ENCODE measurements around the gene FAF1. TPM values are rescaled to one million over a fixed set of nuclear protein-coding genes. Genes with fewer than 3 reads are reported as not detected.
A peak's percentile ranks its signal among the peaks of the same experiment; 100 is the strongest.
"Not testable (repeated sequence)": the region's sequence is repeated elsewhere in the genome, so short reads cannot be mapped to it uniquely, and the experiment has no call there.

FAF1 gene
- total RNA-seq, 1 experiment from 2014 or later: 114 TPM

DNA sequence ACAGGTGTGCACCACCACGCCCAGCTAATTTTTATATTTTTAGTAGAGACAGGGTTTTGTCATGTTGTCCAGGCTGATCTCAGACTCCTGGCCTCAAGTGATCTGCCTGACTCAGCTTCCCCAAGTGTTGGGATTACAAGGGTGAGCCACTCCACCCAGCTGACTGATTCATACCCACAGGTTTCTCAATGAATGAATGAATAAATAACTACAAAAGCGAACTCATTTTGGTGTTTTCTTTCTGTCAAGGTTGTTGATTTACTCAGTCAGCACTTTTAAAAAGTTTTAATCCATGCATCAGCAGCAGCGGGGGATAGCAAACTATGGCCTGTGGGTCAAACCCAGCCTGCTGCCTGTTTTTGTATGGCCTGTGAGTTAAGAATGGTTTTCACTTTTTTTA is 217.5 kb downstream of the FAF1 start:
- in situ Hi-C loops (cut with HindIII; ENCODE audit: low sequenced_read_pairs): no loop called here

DNA sequence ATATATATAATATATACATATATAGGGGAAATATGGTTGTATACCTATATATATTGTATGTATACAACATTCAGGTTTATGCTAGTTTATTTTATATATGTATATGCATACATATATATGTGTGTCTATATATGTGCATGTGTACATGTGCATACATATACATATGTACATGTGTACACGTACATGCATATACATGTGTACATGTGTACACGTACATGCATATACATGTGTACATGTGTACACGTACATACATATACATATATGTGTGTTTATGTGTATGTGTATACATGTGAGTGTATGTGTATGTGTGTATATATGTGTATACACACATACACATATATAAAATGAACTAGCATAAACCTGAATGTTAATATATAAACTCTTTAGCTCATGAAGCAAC is 220.9 kb downstream of the FAF1 start:
- DNase-seq (ENCODE audit: low spot score): no peak
- in situ Hi-C loops (cut with HindIII; ENCODE audit: low sequenced_read_pairs): no loop called here

More for the DNA sequence above, 217.5 kb downstream of the FAF1 start:
- DNase-seq (ENCODE audit: low spot score): no peak

DNA sequence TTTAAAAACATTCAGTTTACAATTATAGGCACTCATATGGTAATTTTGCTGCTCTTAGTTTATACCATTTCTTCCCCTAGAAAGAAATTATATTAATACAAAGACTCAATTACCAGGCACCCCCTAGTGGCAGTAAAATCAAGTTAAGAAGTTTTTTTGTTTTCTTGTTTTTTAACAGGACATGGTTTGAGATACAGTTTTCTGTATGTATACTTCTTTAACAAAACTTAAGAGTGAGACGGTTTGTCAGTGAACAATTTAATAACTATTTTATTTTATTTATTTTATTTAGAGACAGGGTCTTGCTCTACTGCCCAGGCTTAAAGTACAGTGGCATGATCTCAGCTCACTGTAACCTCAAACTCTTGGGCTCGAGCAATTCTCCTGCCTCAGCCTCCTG is 224.6 kb downstream of the FAF1 start:
- DNase-seq (ENCODE audit: low spot score): peak; percentile 12
- in situ Hi-C loops (cut with HindIII; ENCODE audit: low sequenced_read_pairs): no loop called here

DNA sequence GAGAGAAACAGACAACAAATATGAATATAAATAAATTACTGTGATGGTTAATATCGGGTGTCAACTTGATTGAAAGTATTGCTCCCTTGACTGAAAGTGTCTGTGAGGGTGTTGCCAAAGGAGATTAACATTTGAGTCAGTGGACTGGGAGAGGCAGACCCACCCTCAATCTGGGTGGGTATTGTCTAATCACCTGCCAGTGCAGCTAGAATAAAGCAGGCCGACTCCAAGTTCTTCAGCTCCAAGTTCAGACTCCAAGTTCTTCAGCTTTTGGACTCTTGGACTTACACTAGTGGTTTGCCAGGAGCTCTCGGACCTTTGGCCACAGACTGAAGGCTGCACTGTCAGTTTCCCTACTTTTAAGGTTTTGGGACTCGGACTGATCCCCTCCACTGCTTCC is 232.5 kb downstream of the FAF1 start:
- in situ Hi-C loops (cut with HindIII; ENCODE audit: low sequenced_read_pairs); DNase-seq (ENCODE audit: low spot score): not testable (repeated sequence)

DNA sequence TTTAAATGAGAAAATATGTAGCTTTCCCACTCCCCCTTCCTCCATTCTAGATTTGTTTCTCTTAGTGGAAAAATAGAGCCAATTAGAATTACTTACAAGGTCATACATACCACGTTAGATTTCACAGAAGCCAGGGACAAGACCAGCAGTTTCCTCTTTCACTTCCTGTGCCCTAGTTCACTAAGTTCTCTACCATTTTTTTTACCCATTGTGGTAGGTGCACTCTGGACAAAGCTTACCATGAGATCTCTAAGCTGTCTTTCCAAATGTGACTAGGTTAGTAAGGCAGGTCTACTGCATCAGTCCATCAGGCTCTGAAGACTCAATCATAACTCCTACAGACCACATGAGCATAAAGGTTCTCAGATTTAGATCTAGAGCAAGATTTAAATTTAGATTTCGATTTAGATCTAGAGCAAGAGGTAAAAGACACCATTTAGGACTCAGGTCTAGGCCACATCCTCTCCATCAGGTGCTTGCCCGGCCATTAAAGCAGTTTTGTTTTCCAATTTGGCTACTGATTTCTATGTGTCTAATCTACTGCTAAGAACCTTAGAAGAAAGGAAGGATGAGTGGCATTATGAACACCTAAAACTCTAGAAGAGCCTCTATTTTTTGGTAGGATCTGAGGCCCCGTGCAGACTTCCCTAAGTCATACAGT is 235.3 kb downstream of the FAF1 start:
- in situ Hi-C loops (cut with HindIII; ENCODE audit: low sequenced_read_pairs): no loop called here
- DNase-seq (ENCODE audit: low spot score): no peak

DNA sequence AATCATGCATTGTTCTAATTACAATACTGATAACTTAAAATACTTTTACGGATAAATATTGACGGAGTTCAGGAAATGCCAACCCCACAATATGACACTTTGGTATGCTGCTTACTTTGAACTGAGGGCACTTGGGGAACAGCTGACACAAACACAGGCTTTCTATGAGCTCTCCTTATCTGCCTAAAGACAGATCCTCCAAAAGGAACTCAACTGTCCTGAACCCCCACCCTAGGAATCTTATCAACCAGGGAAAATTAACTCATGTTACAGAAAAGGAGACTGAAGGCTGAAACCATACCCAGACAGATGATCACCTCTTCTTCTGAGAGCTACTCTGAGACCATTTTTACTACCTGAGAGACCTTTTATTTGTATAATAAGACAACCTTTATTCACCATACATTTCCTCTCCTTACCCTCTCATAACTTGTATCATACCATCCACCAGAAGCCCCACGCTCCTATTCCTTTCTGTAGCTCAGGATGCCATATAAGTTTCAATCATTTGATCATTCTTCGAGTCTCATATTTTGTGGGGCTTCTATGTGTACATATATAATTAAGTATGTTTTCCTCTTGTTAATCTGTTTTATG is 239.5 kb downstream of the FAF1 start:
- no peak for DNase-seq (ENCODE audit: low spot score)
- in situ Hi-C loops (cut with HindIII; ENCODE audit: low sequenced_read_pairs): no loop called here

DNA sequence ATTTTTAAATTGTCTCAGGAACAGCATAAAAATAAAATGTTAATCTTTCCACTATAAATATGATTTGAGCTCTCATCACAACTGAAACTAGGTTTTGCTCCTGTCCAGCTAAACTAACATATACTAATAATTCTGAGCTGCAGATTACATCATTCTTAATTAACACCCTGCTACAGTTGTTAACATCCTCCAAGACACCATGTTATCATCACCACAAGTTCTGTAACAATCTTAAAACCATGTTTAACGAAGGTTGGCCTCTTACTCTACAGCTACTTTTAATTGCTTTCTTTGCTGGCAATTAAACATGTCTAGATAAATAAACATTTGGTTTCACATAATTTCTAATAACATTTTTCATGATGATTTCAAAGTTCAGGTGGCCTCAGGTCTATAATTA is 240.9 kb downstream of the FAF1 start:
- in situ Hi-C loops (cut with HindIII; ENCODE audit: low sequenced_read_pairs): no loop called here
- DNase-seq (ENCODE audit: low spot score): no peak

DNA sequence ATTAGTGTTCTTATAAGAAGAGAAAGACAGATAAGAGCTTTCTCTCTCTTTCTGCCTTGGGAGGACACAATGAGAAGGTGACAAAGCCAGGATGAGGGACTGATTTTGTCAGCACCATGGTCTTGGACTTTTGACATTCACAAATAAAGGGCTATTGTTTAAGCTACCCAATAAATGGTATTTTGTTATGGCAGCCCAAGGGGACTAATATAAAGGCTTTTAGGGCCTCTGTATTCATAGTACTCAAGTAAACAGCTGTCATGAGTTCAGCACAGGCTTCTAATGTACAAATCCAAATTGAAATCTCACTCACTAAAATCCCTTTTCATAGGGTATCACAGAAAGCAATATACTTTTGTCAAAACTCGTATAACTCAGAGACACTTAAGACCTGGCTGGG is 242.7 kb downstream of the FAF1 start:
- DNase-seq (ENCODE audit: low spot score): no peak
- in situ Hi-C loops (cut with HindIII; ENCODE audit: low sequenced_read_pairs): no loop called here

DNA sequence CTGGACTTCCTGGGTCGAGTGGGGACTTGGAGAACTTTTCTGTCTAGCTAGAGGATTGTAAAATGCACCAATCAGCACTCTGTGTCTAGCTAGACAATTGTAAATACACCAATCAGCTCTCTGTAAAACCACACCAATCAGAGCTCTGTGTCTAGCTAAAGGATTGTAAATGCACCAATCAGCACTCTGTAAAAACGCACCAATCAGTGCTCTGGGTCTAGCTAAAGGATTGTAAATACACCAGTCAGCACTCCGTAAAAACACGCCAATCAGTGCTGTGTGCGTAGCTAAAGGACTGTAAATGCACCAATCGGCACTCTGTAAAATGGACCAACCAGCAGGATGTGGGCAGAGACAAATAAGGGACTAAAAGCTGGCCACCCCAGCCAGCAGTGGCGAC is 243.6 kb downstream of the FAF1 start:
- DNase-seq (ENCODE audit: low spot score); in situ Hi-C loops (cut with HindIII; ENCODE audit: low sequenced_read_pairs): not testable (repeated sequence)

DNA sequence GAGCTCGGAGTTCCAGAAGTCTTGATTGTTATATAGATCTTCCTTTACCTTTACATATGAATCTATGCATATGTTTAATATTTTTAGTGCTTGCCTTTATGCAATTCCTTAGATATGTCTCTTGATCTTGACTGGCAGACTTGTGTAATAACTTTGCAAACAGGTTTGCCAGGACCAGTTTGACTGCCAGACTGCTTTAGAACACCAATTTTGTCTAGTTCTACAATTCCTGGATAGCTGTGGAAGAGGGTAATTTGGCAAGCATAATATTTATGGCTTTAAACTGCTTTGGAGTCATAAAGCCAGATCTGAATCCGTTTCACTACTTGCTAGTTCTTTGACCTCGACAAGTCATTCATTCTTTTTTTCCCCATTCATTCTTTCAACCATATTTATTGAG is 250.0 kb downstream of the FAF1 start:
- in situ Hi-C loops (cut with HindIII; ENCODE audit: low sequenced_read_pairs): no loop called here
- no peak for DNase-seq (ENCODE audit: low spot score)

DNA sequence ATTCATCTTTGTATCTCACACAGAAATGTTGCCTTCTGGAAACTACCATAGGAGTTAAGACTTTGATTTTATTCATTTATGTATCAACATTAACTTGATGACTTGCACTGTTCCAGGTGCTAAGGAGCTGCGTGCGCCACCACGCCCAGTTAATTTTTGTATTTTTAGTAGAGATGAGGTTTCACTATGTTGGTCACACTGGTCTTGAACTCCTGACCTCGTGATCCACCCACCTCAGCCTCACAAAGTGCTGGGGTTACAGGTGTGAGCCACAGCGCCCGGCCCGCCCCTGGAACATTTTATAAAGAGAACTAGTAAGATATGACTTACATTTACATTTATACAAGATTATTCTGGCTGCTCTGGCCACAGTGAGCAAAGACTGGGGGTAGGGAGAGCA is 252.2 kb downstream of the FAF1 start:
- no peak for DNase-seq (ENCODE audit: low spot score)
- in situ Hi-C loops (cut with HindIII; ENCODE audit: low sequenced_read_pairs): no loop called here

DNA sequence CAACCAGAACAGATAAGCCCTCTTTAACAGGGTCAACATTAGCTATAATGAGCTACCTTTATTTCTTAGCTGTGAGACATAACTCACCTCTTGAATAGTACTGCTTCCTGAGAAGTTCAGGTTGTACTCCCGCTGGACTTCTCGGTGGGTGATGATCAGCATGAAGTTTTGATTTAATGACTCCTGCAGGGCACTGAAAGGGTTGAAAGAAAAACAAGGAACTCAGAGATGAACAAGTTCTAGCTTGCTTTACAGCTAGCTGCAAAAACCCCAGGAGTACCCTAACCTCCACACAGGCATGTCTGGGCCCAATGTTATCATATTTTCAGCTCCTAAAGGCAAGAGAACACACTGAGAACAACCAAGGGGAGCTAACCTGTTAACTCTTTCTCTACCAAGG is 254.4 kb downstream of the FAF1 start:
- in situ Hi-C loops (cut with HindIII; ENCODE audit: low sequenced_read_pairs): no loop called here
- DNase-seq (ENCODE audit: low spot score): peak; percentile 27

DNA sequence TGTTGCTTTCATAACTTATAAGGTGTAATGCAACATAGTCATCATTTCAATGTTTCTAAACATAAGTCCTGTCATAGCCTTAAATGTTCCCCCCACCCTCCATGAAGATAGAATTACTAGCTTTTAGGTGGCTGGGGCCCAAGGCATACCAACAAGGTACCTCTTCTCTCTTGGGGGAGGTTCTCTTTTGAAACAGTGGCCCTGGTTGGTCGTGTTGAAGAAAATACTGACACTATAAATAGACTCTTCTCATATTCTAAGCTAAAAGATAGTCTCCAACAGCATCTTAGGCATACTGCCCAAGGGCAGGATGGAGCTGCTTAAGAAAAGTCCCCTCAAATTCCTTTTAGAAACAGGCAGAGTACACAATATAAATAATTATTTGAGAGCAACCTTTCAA is 255.0 kb downstream of the FAF1 start:
- peak; percentile 28 for DNase-seq (ENCODE audit: low spot score)
- in situ Hi-C loops (cut with HindIII; ENCODE audit: low sequenced_read_pairs): no loop called here

DNA sequence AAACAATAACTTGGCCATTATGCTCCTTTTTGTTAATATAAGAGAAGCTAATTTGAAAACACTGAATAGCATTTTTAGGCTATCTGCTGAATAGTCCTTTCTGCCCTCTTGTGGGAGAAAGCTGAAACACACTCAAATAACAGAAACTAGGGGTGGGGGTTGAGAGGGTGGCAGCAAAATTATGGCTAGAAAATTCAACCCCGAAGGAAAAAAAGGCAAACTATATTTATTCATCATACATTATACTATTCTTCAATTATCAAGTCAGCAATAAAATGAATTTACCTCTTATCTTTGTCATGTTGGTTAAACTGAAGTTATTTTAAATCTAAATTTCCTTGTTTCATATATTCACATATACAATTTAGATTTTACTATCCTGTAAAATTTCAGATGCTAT is 255.9 kb downstream of the FAF1 start:
- in situ Hi-C loops (cut with HindIII; ENCODE audit: low sequenced_read_pairs): no loop called here
- DNase-seq (ENCODE audit: low spot score): peak; percentile 61

DNA sequence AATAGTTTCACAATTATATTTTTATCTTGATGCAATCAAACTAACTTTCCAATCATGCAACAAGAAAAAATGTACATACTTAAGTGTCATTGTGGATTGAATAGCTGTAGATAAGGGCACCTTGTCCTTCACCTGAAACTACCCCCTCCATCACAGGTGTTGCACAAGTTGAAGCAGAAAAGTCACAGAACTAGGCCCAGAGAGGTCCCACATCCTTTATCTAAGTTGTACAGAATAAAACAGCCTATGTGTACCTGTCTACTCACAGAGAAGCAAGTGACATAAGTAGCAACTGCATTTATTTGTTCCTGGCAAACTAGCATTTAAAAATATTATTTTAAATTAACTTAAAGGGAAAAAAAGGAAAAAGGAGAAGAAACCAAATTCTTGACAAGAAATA is 256.8 kb downstream of the FAF1 start:
- in situ Hi-C loops (cut with HindIII; ENCODE audit: low sequenced_read_pairs): no loop called here
- no peak for DNase-seq (ENCODE audit: low spot score)

DNA sequence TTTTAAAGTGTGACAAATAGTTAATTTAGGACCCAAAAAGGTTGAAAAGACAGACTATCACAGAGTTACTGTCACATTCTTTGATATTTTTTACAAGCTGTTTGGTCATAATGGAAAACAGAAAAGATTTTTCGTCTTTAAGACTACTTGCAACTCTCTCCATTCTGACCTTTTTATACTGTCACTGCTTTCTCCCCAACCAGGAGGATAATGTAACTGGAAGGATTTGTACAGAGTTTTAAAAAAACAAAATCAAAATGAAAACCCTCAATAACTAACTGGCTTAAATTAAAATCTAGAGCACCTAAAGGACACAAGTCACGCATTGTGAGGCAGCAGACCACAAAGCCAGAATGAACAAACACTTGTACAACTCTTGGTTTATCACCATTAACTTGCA is 257.7 kb downstream of the FAF1 start:
- DNase-seq (ENCODE audit: low spot score): no peak
- in situ Hi-C loops (cut with HindIII; ENCODE audit: low sequenced_read_pairs): no loop called here

DNA sequence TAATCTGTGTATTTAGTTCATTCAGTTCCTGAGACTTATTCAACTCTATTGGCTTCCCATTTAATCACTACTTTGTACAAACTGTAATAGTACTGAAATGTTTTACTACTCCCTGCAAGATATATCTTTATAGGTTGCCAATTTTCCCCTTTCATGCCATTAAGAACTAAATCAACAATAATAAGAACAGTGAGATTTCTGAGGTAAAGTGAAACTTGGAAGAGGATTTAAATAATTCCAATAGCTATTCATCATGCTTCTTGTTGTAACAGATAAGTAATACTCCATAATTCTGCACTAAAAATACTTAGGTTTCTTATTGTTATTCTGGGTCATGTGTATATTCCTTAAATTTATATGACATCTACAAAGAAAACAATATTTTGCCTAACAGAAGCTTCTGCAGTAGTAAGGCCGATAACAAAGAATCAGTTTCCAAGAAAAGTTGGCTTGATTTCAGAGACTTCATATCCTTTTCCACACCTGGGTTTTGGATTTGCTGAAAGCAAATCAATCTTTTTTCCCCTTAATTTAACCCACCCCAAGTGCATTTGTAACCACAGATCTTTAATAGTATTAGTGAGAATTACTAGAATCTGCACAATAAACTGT is 258.3 kb downstream of the FAF1 start:
- no peak for DNase-seq (ENCODE audit: low spot score)
- in situ Hi-C loops (cut with HindIII; ENCODE audit: low sequenced_read_pairs): no loop called here

DNA sequence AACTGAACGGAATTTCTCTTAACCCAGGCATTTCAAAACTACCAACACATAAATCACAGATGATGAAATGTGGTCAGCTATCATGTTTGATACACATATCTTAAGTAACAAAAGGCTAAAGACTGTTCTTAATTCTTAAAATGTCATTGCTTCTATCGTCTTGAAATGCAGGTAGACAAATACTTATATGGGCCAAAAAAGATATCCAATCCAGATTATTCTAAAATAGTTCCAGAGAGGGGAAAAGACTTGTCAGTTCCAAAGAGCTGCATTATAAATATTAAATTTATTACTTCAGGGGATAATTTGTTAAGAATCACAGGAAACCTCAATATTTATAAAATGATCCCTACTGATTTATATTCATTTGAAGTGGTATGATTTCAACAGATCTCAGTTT is 259.4 kb downstream of the FAF1 start:
- no peak for DNase-seq (ENCODE audit: low spot score)
- in situ Hi-C loops (cut with HindIII; ENCODE audit: low sequenced_read_pairs): no loop called here

DNA sequence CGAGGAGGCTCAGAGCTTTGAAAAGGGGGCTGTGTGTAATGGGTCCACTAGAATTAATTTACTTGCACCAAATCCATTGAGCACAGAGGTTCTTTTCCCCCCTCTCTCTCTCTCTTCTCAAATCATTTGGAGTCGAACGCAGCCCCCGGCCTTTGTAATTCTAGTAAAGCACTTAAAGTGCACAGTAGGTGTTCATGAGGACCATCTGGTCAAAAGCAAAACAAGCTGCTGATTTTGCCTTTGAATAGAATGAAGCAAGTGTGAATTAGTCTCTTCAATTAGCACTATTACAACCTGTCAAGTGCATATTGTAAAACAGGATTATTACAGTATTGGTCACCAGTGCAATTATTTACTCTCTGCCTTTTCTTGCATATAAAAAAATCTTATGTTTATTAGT is 259.9 kb downstream of the FAF1 start:
- in situ Hi-C loops (cut with HindIII; ENCODE audit: low sequenced_read_pairs): no loop called here
- peak; percentile 68 for DNase-seq (ENCODE audit: low spot score)

DNA sequence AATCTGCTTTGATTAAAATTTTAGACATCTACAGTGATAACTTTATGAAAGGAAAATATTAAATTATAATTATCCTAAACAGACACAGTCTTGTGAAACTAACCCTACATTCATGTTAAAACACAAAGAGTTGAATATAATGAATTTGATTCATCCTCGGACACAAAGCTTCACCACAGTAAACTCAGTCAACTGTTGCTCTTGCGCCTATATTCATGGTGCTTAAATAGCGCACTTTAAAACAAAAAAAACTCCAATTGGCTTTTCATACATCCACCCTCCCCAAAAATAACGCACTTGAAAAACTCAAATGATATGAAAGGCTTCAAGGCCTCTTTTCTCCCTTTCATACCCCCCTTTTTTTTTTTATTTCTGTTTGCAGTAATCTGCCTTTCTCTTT is 260.3 kb downstream of the FAF1 start:
- DNase-seq (ENCODE audit: low spot score): no peak
- in situ Hi-C loops (cut with HindIII; ENCODE audit: low sequenced_read_pairs): no loop called here
